GM23338 (cell line): Measurements from ENCODE around the gene MYOF. TPM values are rescaled to one million over a fixed set of nuclear protein-coding genes. Genes with fewer than 3 reads are reported as not detected.

Experiments
- ATAC-seq: fragments of 200-7000 bp; cut with Tn5 transposase; 3 replicates; pipeline ENCODE4 v1.9.1; 2020
- DNase-seq: peaks from one replicate; pipeline ENCODE4 v3.0.0-alpha.2; 2015; ENCODE audit warnings: low spot score
- H2AFZ ChIP-seq: fragments of 200-600 bp; sonication (generic); 2 replicates; pipeline ENCODE4 v1.8.0; 2016; ENCODE audit warnings: antibody characterized with exemption, mild to moderate bottlenecking, moderate library complexity
- H3F3A ChIP-seq: fragments of 200-600 bp; sonication (generic); replicated peaks from 2 replicates; pipeline ENCODE4 v1.8.0; 2017; ENCODE audit warnings: antibody characterized with exemption, mixed run types, low read depth
- H3K27ac ChIP-seq: fragments of 200-600 bp; sonication (generic); 2 replicates; pipeline ENCODE4 v1.6.1; 2016; ENCODE audit warnings: low read depth
- H3K27me3 ChIP-seq: fragments of 200-600 bp; sonication (generic); 2 replicates; pipeline ENCODE4 v1.8.0; 2016; ENCODE audit warnings: mild to moderate bottlenecking, mixed run types, moderate library complexity; ENCODE audit not compliant: insufficient read depth
- H3K36me3 ChIP-seq: fragments of 200-600 bp; sonication (generic); 2 replicates; pipeline ENCODE4 v1.8.0; 2016; ENCODE audit warnings: mild to moderate bottlenecking; ENCODE audit not compliant: insufficient read depth
- H3K4me1 ChIP-seq: fragments of 200-600 bp; sonication (generic); 2 replicates; pipeline ENCODE4 v1.8.0; 2016; ENCODE audit warnings: mild to moderate bottlenecking, moderate library complexity; ENCODE audit not compliant: insufficient read depth
- H3K4me2 ChIP-seq: fragments of 200-600 bp; sonication (generic); 2 replicates; pipeline ENCODE4 v1.7.1; 2017; ENCODE audit warnings: mixed run types
- H3K4me3 ChIP-seq: fragments of 200-600 bp; sonication (generic); 2 replicates; pipeline ENCODE4 v1.6.1; 2016; ENCODE audit warnings: mixed run types
- H3K79me2 ChIP-seq: fragments of 200-600 bp; sonication (generic); replicated peaks from 2 replicates; pipeline ENCODE4 v1.8.0; 2017; ENCODE audit warnings: mild to moderate bottlenecking; ENCODE audit not compliant: insufficient read depth
- H3K9me2 ChIP-seq: fragments of 200-600 bp; sonication (generic); 2 replicates; pipeline ENCODE4 v1.8.0; 2017; ENCODE audit not compliant: insufficient read depth
- H4K20me1 ChIP-seq: fragments of 200-600 bp; sonication (generic); replicated peaks from 2 replicates; pipeline ENCODE4 v1.8.0; 2017; ENCODE audit warnings: mild to moderate bottlenecking; ENCODE audit not compliant: insufficient read depth
- H3K27ac Mint-ChIP-seq: 2 replicates; pipeline ENCODE4 v1.8.0; 2020; ENCODE audit warnings: inconsistent platforms, mild to moderate bottlenecking, moderate library complexity, mixed read lengths
- H3K27me3 Mint-ChIP-seq: 3 replicates; pipeline ENCODE4 v1.8.0; 2022; ENCODE audit warnings: low read depth, mild to moderate bottlenecking, moderate library complexity, mixed read lengths, inconsistent platforms; ENCODE audit not compliant: insufficient read depth, poor library complexity
- H3K36me3 Mint-ChIP-seq: 3 replicates; pipeline ENCODE4 v1.8.0; 2021; ENCODE audit warnings: low read depth, mild to moderate bottlenecking, inconsistent platforms, moderate library complexity, mixed read lengths
- H3K4me1 Mint-ChIP-seq: 3 replicates; pipeline ENCODE4 v1.8.0; 2020; ENCODE audit warnings: mild to moderate bottlenecking, inconsistent platforms, mixed read lengths
- H3K4me3 Mint-ChIP-seq: 3 replicates; pipeline ENCODE4 v1.8.0; 2021; ENCODE audit warnings: moderate library complexity, mild to moderate bottlenecking, inconsistent platforms, mixed read lengths
- H3K9me3 Mint-ChIP-seq: 3 replicates; pipeline ENCODE4 v1.8.0; 2020; ENCODE audit warnings: moderate library complexity, mild to moderate bottlenecking, inconsistent platforms, mixed read lengths
- EZH2 ChIP-seq: fragments of 200-600 bp; sonication (generic); IDR thresholded peaks from one replicate; pipeline ENCODE4 v1.8.0; 2017; ENCODE audit warnings: antibody characterized with exemption, mild to moderate bottlenecking, low read depth; ENCODE audit not compliant: unreplicated experiment
- NANOG ChIP-seq: IDR thresholded peaks from 2 replicates; pipeline ENCODE4 v1.6.1; 2016; ENCODE audit warnings: antibody characterized with exemption, borderline replicate concordance
- POLR2AphosphoS5 ChIP-seq: IDR thresholded peaks from 2 replicates; pipeline ENCODE4 v1.6.1; 2016; ENCODE audit warnings: antibody characterized with exemption, low read depth
- STAT1 ChIP-seq: IDR thresholded peaks from one replicate; pipeline ENCODE4 v1.6.1; 2016; ENCODE audit warnings: antibody characterized with exemption; ENCODE audit not compliant: unreplicated experiment
- ZNF114 ChIP-seq: fragments of 250-450 bp; sonication (Bioruptor Pico); IDR thresholded peaks from 2 replicates; pipeline ENCODE4 v1.5.0; 2020; ENCODE audit warnings: mild to moderate bottlenecking, moderate library complexity
- ZNF331 ChIP-seq: fragments of 250-450 bp; sonication (Bioruptor Pico); IDR thresholded peaks from 2 replicates; pipeline ENCODE4 v1.5.0; 2020; ENCODE audit warnings: low read depth, mild to moderate bottlenecking, moderate library complexity
- polyA plus RNA-seq: library from polyadenylated mRNA; unstranded; fragments of >200 nt; fragmentation: Nextera tagmentation; extraction: Ambion mirVana; gene quantifications from 2 replicates; pipeline ENCODE4 v1.2.1, GENCODE V29; 2016
- total RNA-seq: library from RNA; depleted of rRNA; stranded (reverse); fragments of >200 nt; shearing (Covaris generic); gene quantifications from 2 replicates; pipeline ENCODE4 v1.2.3, GENCODE V29; 2014
- TF ChIP-seq, protein P1 (sequence below): fragments of 250-450 bp; sonication (Bioruptor Pico); IDR thresholded peaks from 2 replicates; pipeline ENCODE4 v1.5.0; 2020; ENCODE audit warnings: mild to moderate bottlenecking, moderate library complexity
- TF ChIP-seq, protein P2 (sequence below), 2 experiments: fragments of 200-600 bp in 1 of 2; sonication (generic) in 1 of 2; conservative IDR thresholded peaks; 2 replicates each; pipeline versions ENCODE4 v1.5.1 to v1.6.1; 2016 to 2017; ENCODE audit warnings: antibody characterized with exemption in 2 of 2, low read depth in 2 of 2, mild to moderate bottlenecking in 2 of 2, moderate library complexity in 1 of 2

Gene MYOF
- total and polyA plus RNA-seq, 2 experiments from 2014 or later: 0.82 to 1.4 TPM

DNA sequence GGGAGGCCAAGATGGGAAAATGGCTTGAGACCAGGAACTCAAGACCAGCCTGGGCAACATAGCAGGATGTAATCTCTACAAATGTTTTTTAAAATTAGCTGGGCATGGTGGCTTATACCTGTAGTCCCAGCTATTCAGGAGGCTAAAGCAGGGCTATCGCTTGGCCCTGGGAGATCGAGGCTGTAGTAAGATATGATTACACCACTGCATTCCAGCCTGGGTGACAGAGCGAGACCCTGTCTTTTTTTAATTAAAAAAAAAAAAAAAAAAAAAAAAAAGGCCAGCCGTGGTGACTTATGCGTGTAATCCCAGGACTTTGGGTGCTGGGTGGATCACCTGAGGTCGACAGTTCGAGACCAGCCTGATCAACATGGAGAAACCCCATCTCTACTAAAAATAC lies 27.4 kb downstream of the MYOF start (continued):
- TF ChIP-seq, protein P1, sequence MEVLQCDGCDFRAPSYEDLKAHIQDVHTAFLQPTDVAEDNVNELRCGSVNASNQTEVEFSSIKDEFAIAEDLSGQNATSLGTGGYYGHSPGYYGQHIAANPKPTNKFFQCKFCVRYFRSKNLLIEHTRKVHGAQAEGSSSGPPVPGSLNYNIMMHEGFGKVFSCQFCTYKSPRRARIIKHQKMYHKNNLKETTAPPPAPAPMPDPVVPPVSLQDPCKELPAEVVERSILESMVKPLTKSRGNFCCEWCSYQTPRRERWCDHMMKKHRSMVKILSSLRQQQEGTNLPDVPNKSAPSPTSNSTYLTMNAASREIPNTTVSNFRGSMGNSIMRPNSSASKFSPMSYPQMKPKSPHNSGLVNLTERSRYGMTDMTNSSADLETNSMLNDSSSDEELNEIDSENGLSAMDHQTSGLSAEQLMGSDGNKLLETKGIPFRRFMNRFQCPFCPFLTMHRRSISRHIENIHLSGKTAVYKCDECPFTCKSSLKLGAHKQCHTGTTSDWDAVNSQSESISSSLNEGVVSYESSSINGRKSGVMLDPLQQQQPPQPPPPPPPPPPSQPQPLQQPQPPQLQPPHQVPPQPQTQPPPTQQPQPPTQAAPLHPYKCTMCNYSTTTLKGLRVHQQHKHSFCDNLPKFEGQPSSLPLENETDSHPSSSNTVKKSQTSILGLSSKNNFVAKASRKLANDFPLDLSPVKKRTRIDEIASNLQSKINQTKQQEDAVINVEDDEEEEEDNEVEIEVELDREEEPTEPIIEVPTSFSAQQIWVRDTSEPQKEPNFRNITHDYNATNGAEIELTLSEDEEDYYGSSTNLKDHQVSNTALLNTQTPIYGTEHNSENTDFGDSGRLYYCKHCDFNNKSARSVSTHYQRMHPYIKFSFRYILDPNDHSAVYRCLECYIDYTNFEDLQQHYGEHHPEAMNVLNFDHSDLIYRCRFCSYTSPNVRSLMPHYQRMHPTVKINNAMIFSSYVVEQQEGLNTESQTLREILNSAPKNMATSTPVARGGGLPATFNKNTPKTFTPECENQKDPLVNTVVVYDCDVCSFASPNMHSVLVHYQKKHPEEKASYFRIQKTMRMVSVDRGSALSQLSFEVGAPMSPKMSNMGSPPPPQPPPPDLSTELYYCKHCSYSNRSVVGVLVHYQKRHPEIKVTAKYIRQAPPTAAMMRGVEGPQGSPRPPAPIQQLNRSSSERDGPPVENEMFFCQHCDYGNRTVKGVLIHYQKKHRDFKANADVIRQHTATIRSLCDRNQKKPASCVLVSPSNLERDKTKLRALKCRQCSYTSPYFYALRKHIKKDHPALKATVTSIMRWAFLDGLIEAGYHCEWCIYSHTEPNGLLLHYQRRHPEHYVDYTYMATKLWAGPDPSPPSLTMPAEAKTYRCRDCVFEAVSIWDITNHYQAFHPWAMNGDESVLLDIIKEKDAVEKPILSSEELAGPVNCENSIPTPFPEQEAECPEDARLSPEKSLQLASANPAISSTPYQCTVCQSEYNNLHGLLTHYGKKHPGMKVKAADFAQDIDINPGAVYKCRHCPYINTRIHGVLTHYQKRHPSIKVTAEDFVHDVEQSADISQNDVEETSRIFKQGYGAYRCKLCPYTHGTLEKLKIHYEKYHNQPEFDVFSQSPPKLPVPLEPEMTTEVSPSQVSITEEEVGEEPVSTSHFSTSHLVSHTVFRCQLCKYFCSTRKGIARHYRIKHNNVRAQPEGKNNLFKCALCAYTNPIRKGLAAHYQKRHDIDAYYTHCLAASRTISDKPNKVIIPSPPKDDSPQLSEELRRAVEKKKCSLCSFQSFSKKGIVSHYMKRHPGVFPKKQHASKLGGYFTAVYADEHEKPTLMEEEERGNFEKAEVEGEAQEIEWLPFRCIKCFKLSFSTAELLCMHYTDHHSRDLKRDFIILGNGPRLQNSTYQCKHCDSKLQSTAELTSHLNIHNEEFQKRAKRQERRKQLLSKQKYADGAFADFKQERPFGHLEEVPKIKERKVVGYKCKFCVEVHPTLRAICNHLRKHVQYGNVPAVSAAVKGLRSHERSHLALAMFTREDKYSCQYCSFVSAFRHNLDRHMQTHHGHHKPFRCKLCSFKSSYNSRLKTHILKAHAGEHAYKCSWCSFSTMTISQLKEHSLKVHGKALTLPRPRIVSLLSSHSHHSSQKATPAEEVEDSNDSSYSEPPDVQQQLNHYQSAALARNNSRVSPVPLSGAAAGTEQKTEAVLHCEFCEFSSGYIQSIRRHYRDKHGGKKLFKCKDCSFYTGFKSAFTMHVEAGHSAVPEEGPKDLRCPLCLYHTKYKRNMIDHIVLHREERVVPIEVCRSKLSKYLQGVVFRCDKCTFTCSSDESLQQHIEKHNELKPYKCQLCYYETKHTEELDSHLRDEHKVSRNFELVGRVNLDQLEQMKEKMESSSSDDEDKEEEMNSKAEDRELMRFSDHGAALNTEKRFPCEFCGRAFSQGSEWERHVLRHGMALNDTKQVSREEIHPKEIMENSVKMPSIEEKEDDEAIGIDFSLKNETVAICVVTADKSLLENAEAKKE (CRISPR knock-in tag): no peak
- no peak for TF ChIP-seq ZNF114 (CRISPR knock-in tag)

DNA sequence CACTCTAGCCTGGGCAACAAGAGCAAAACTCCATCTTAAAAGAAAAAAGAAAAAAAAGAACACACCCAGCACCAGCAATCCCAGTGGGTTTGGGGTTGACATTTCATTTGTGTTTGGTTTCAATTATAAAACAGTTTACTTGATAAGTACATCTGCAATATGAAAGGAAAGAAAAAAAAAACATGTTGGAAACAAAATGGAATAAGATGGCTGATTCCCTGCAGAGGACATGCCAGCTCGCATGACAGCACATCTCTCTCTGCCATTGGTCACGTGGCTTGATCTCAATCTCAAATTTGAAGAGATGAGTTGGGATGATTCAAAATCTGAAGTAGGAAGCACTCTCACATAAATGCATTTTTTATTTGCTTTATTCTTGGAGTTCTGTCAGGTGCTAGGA lies 28.0 kb downstream of the MYOF start:
- DNase-seq (no peak), ATAC-seq (no peak)
- Histone ChIP-seq H3K27me3 (no peaks in the 10 kb centered on the region), H3K9me2 (no peaks in the 10 kb centered on the region), H3K36me3 (no peaks in the 10 kb centered on the region), H2AFZ (peak overlapping the region; percentile 59; the same call in 1 of the 2 replicates), H3K4me3 (no peak overlapping the region), H3K4me2 (no peak overlapping the region), H3K4me1 (0 out of 2 replicates have a peak, but pooled peaks cover 4% of the 10 kb centered on the region), H3K27ac (no peak overlapping the region), H3K79me2 (no peaks in the 10 kb centered on the region), H3F3A (no peaks in the 10 kb centered on the region), H4K20me1 (no peaks in the 10 kb centered on the region)
- Mint-ChIP-seq H3K4me1 (peaks cover 5% of the 10 kb centered on the region; the same call in 2 of the 3 replicates), H3K36me3 (no peaks in the 10 kb centered on the region), H3K9me3 (no peaks in the 10 kb centered on the region), H3K27me3 (peaks cover 3% of the 10 kb centered on the region), H3K27ac (no peak overlapping the region), H3K4me3 (no peak overlapping the region)
- no peak for TF ChIP-seq EZH2
- TF ChIP-seq POLR2AphosphoS5: no peak
- TF ChIP-seq ZNF331 (CRISPR knock-in tag): no peak
- TF ChIP-seq, protein P1 (CRISPR knock-in tag): no peak
- TF ChIP-seq NANOG: no peak
- TF ChIP-seq, protein P2, sequence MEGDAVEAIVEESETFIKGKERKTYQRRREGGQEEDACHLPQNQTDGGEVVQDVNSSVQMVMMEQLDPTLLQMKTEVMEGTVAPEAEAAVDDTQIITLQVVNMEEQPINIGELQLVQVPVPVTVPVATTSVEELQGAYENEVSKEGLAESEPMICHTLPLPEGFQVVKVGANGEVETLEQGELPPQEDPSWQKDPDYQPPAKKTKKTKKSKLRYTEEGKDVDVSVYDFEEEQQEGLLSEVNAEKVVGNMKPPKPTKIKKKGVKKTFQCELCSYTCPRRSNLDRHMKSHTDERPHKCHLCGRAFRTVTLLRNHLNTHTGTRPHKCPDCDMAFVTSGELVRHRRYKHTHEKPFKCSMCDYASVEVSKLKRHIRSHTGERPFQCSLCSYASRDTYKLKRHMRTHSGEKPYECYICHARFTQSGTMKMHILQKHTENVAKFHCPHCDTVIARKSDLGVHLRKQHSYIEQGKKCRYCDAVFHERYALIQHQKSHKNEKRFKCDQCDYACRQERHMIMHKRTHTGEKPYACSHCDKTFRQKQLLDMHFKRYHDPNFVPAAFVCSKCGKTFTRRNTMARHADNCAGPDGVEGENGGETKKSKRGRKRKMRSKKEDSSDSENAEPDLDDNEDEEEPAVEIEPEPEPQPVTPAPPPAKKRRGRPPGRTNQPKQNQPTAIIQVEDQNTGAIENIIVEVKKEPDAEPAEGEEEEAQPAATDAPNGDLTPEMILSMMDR (conservative IDR thresholded peaks at IDR 0.05; ENCODE audit: low read depth in 2 of 2): no peak
- TF ChIP-seq STAT1: no peak
- TF ChIP-seq ZNF114 (CRISPR knock-in tag): no peak
